ENCODE results near the gene ALG1L2. TPM values are rescaled to one million over a fixed set of nuclear protein-coding genes. Genes with fewer than 3 reads are reported as not detected.
"Not testable (repeated sequence)": the region's sequence is repeated elsewhere in the genome, so short reads cannot be mapped to it uniquely, and the experiment has no call there.

ALG1L2 gene
- total and polyA plus RNA-seq, 2 of the 8 experiments (the other 6 are each of a cell fraction or from before 2014, with no cell fraction given) = 0.15 to 1.7 TPM

DNA sequence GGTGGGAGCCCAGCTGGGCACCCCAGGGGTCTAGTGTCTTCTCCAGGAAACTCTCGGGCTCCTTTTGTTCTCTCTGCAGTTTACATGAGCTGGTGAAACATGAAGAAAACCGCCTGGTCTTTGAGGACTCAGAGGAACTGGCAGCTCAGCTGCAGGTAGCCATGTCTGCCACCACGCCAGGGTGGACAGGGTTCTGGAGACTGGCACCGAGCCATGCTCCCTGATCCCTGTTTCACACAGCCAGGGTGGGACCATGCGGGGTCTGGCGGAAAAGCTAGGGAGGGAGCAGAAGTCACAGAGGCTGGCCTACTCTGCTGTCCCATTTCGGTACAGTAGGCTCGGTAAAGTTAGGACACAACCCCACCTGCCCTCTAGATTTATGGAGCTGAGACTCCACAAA is 15.5 kb downstream of the ALG1L2 start:
- not testable (repeated sequence) for H2AK5ac ChIP-seq (ENCODE audit: low read depth, low read length); H3K23ac ChIP-seq (ENCODE audit: insufficient read length); H3K23me2 ChIP-seq (ENCODE audit: low read depth, low read length); H2BK12ac ChIP-seq (ENCODE audit: low read depth, low read length); H2BK120ac ChIP-seq (replicated peaks; ENCODE audit: low read depth, low read length); FAIRE-seq; H3K27me3 ChIP-seq (replicated peaks in 1 of 4; ENCODE audit: control insufficient read depth in 3 of 4, extremely low read depth in 1 of 4, insufficient read depth in 3 of 4, low read length in 3 of 4); H4K20me1 ChIP-seq (replicated peaks in 1 of 2; ENCODE audit: control insufficient read depth in 1 of 2, insufficient read depth in 2 of 2, low read length in 2 of 2); H3K4ac ChIP-seq (replicated peaks; ENCODE audit: insufficient read length, low read depth, low read length); H3K27ac ChIP-seq (ENCODE audit: low read depth, low read length); H3K36me3 ChIP-seq (ENCODE audit: control insufficient read depth in 2 of 4, insufficient read depth in 4 of 4, low read length in 3 of 4); H3K4me3 ChIP-seq (ENCODE audit: extremely low read depth in 1 of 4, insufficient read depth in 2 of 4, low read depth in 3 of 4, low read length in 4 of 4); H3K9me3 ChIP-seq (ENCODE audit: insufficient read depth in 2 of 2, low read depth in 1 of 2, low read length in 1 of 2); H4K5ac ChIP-seq (ENCODE audit: insufficient read length, low read depth, low read length); H3K18ac ChIP-seq (ENCODE audit: extremely low read depth, low read length); H2BK15ac ChIP-seq (ENCODE audit: low read length); H4K91ac ChIP-seq (replicated peaks; ENCODE audit: insufficient read length, low read length); H2BK20ac ChIP-seq (ENCODE audit: low read length); H3K56ac ChIP-seq (replicated peaks; ENCODE audit: insufficient read length, low read depth, low read length); H4K8ac ChIP-seq (ENCODE audit: extremely low read depth, insufficient read depth, low read length); H2BK5ac ChIP-seq (ENCODE audit: low read depth, low read length); DNase-seq (ENCODE audit: low read depth in 1 of 2, low spot score in 2 of 2); H3K9ac ChIP-seq (replicated peaks in 1 of 4; ENCODE audit: extremely low read depth in 1 of 4, low read depth in 3 of 4, low read length in 3 of 4); H2AFZ ChIP-seq (ENCODE audit: low read length); H3K79me1 ChIP-seq (ENCODE audit: low read depth, low read length); H3K79me2 ChIP-seq (ENCODE audit: control insufficient read depth in 1 of 2, insufficient read depth in 2 of 2, low read length in 2 of 2); H3K14ac ChIP-seq (ENCODE audit: insufficient read length); H3K4me2 ChIP-seq (ENCODE audit: insufficient read depth in 1 of 2, low read depth in 2 of 2, low read length in 2 of 2)
- 86% methylated on average over 6 of the region's 8 CpGs; no CpG with 5 or more reads in 1 of the 2 experiments for WGBS, 2 experiments (ENCODE audit: extremely low coverage in 1 of 2, insufficient coverage in 1 of 2, insufficient read length in 1 of 2, insufficient replicate concordance in 2 of 2, low coverage in 1 of 2, low lambda C conversion rate in 2 of 2, missing lambda C conversion rate in 1 of 2)
- CTCF ChIA-PET (ENCODE audit: partially characterized antibody) = interaction anchor here (1.3 to 12.9 kb wide), 7 partner anchors 9 to 155 kb away, joined by 3 to 165 read pairs (median 4); no protein-coding TSS in a partner anchor
- POLR2A ChIA-PET (ENCODE audit: partially characterized antibody) = interaction anchor here (1.8 kb wide), 1 partner anchor 155 kb away, joined by 4 read pairs; no protein-coding TSS in a partner anchor
- peaks cover 0 to 13% (median 4%) of the 10 kb centered on the region in 4 experiments; a peak in 3 of 7 replicates for H3K4me1 ChIP-seq (replicated peaks in 1 of 4; ENCODE audit: control insufficient read depth in 3 of 4, insufficient read depth in 4 of 4, low read length in 3 of 4)
